Epidermal melanocyte (primary cell): Measurements from ENCODE around the gene SLX9.
"Not testable (repeated sequence)": the region's sequence is repeated elsewhere in the genome, so short reads cannot be mapped to it uniquely, and the experiment has no call there.

Source experiments
- DNase-seq: peaks from one replicate; pipeline ENCODE4 v3.0.0; 2011; ENCODE audit warnings: low spot score; ENCODE audit not compliant: insufficient read length

Gene SLX9

DNA sequence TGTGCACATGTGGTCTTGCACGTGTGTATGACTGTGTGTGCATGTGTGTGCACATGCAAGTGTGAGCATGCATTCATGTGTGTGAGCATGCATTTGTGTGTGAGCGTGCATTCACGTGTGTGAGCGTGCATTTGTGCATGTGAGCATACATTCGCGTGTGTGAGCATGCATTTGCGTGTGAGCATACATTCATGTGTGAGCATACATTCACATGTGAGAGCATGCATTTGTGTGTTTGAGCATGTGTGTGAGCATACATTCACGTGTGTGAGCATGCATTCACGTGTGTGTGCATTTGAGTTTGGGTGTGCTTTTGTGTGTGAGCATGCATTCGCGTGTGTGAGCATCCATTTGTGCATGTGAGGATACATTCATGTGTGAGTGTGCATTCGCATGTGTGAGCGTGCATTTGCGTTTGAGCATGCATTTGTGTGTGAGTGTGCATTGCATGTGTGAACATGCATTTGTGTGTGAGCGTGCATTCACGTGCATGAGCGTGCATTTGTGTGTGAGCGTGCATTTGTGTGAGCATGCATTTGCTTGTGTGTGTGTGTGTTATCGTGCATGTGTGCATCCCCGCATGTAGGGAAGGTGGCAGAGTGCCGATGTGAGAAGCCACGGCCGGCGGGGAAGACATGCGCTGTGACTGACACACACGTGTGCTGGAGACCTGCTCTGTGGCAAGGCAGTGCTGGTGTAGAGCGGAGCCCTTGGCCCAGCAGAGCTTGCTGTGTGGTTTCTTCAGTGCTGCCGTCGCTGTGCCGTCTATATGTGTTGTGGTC, 37.4 kb upstream of the SLX9 start:
- DNase-seq: no peak

GRCh38 chr21:44903050-44903685, 36.7 kb upstream of the SLX9 start:
- DNase-seq: no peak

DNA sequence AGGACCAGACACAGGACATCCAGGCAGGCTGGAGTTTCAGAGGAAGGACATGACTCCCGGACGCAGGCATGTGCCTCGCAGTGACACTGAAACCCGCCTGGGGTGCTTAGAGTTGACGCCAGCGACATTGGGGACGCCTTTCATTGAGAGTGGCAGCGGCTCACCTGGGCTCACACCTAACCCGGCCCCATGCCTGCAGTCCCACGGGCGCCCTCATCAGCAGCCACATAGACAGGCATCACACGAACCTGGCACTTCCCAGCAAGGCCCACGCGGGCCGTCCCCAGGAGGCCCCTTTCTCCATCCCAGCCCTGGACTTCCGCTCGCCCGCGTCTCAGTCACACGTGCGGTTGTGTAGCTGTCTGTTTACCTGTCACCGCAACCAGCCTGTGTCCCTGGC, 36.1 kb upstream of the SLX9 start:
- no peak for DNase-seq

GRCh38 chr21:44904141-44904923, 35.5 kb upstream of the SLX9 start:
- DNase-seq: no peak

GRCh38 chr21:44905016-44905727, 34.7 kb upstream of the SLX9 start:
- no peak for DNase-seq

DNA sequence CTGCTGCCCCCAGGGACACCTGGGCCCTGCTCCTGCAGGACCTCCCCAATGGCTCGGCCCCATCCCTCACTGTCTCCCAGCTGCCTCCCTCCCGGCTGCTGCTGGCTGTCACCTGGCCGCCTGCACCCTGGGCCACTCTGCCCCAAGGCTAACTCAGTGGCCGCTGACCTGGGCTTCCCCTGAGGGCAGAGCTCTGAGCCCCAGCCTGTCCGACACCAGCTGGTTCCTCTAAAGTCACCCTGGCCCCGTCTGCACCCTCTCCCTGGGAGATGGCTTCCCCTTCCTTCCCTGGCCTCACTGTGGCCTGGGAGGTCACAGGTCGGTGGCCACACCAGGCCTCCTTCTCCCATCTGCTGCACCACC, 34.1 kb upstream of the SLX9 start:
- DNase-seq: no peak

GRCh38 chr21:44907225-44907965, 32.4 kb upstream of the SLX9 start:
- no peak for DNase-seq

DNA sequence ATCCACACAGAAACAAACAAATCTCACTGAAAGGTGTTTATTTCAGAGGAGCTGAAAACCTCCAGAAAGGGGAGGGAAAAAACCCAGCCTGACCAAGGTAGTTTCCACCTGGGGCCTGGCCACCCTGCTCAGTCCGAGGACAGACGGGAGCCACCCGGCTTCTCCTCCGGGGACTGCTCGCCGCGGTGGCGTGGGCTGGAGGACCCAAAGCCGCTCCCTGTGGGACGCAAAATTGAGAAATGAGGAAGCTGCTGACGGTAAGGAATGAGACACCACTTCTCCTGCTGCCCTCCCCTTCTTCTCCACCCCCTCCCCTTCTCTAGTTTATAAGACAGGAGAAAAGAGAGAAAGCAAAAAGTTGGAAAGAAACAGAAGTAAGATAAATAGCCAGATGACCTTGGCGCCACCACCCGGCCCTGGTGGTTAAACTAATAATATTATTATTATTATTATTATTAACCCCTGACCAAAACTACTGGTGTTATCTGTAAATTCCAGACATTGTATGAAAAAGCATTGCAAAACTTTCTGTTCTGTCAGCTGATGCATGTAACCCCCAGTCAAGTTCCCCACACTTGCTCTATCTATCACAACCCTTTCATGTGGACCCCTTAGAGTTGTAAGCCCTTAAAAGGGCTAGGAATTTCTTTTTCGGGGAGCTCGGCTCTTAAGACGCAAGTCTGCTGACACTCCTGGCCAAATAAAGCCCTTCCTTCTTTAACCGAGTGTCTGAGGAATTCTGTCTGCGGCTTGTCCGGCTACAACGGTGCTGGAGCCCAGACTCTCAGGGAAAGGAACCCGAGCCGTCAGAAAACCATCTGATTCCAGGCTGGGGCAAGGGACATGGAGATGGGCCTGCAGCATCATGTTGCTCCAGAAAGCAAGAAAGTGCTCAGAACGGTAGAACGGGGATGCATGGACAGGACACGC, 31.6 kb upstream of the SLX9 start:
- DNase-seq: no peak

DNA sequence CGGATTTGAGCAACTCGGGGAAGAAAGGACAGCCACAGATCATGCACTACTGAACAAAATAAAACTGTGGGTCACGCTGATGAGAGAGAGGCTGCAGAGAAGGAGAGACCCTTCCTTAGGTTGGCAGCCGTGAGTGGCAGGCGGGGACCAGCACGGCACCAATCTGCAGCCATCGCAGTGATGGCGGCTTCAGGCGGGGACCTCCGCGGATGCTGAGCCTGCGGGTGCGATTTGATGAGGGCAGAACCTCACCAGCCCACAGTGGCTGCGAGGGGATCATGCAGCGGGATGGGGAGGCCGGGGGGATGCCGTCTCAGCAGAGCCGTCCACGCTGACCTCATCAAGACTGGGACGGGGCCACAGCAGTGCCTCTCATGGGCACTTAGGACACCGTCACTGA, 30.9 kb upstream of the SLX9 start:
- no peak for DNase-seq

DNA sequence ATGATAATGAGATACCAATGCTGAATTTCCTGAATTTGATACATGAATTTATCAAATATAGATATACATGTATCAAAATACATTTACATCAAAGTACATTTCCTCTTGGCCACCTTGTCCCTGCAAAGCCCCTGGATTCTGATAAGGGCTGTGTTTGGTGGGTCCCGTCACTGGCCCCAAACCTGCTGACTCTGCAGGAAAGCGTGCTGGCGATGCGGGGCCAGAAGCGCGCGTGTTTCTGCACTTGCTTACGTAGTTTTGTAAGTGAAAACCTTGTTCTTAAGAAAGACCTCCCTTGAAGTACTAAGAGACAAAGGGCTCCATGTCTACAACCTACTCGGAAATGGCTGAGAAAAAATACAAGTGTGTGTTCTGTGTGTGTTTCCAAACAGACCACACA, 30.1 kb upstream of the SLX9 start:
- no peak for DNase-seq

- DNase-seq: no peak
Measured at GRCh38 chr21:44910229-44911067, 29.4 kb upstream of the SLX9 start.

- DNase-seq: no peak
Measured at GRCh38 chr21:44911068-44911383, 28.8 kb upstream of the SLX9 start.

DNA sequence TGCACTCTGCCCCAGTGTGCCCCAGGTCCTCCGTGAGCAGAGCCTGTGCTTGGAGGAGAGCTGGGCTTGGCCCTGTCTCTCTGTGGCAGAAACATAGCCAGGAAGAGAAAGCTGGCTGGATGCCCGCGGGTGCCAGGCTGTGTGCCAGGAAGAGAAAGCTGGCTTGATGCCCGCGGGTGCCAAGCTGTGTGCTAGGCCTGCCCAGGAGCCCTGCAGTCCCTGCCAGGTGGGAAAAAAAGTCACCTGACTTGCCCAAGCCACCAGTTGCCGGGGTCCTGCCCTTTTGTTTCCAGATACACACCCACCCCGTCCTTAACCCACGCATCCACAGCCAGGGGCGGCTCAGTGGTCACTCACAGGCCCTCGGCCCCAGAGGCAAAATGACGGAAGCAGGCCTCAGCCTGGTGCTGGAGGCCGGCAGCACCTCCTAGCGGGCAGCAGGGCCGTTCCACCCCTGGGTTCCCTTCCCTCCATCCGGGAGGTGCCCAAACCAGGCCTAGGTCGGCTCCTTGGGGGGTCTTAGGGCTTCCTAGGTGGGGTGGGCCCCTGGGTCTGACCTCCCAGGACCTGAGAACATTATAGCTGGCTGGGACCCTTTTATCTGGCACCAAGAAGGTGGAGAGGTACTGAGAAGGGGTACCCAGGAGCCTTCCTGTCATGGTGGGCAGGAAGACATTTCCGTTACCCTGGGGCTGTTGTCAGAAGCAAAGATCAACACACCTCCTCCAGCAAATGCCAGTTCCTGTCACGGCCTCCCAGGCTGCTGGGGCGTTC, 28.3 kb upstream of the SLX9 start:
- peak; percentile 77 for DNase-seq

- DNase-seq: no peak
Measured at GRCh38 chr21:44912158-44912473, 27.7 kb upstream of the SLX9 start.

GRCh38 chr21:44912506-44913412, 27.1 kb upstream of the SLX9 start:
- DNase-seq: not testable (repeated sequence)

DNA sequence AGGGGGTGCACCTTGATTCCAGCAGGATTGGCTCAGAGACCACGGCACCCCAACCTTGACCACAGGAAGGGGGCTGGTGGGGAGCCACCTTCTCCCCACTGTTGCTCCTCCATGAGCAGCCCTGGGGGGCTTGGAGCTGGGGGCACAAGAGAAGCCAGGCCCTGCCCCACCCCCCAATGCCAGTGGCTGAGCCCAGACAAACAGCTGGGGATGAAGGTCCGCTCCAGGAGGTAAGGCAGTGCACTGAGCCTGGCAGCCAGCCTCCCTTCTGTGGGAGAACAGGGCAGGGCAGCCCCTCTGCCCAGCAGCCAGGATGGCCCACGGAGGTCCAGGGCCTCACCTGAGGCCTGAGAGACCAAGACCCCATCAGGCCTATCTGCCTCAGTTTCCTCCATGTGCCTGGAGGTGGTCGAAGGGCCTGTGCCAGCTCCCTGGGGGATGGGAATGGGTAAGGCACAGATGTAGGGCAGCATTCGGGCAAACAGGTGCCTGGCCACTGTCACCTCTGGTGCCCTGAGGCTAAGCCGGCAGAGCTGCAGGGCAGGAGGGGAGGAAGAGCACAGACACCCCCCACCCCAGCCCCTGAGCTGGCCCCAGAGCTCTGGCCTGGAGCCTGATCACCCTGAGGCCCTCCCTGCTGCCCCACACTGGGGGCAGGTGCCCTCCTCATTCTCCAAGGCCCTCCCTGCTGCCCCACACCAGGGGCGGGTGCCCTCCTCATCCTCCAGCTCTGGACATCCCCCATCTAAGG, 26.2 kb upstream of the SLX9 start:
- no peak for DNase-seq
